HPDE6-E6E7 (cell line): Measurements from ENCODE around the gene STARD4.

ENCODE experiments used
- DNase-seq: peaks from one replicate; pipeline ENCODE4 v3.0.0; 2011; ENCODE audit warnings: missing footprints; ENCODE audit errors: extremely low spot score

The STARD4 gene, protein sequence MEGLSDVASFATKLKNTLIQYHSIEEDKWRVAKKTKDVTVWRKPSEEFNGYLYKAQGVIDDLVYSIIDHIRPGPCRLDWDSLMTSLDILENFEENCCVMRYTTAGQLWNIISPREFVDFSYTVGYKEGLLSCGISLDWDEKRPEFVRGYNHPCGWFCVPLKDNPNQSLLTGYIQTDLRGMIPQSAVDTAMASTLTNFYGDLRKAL

DNA sequence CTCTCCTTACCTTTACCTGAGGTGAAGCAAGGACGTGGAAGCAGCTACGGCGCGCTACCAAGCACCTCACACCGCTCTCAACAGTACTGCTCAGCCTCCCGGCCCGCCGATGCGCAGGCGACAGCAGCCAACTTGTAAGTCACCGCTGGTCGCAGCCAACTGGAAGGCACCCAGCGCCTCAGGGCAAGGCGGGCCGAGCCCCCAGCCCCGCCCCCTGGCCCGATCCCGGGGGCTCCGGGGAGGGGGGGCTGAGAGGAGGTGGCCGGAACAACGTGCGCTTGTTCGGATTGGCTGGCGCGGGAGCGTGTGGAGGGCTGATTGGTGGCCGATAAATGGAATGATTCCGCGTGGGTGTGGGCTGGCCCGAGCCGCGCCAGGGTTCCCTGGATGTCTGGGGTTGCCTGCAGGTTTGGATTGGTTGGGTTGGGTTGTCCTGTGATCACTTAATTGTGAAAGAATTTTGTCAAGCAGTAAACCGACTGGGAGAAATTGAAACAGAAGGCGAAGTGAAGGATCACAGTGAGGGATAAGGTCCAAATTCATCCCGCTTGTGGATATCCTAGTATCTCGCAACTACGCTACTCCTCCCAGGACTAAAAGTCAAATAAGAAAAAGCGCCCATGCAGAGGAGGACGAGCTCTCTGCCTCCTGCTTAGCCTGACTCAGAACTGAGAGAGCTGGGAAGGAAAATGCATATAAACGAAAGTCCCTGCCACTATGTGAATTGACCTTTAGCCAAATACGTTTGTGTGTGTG is at the start of gene STARD4:
Gene STARD4, minus strand, starts transcription at position 161 of the 756 bp plus-strand sequence. CDS start 5,102 bp downstream, outside the sequence.
- DNase-seq, result peak; percentile 90

DNA sequence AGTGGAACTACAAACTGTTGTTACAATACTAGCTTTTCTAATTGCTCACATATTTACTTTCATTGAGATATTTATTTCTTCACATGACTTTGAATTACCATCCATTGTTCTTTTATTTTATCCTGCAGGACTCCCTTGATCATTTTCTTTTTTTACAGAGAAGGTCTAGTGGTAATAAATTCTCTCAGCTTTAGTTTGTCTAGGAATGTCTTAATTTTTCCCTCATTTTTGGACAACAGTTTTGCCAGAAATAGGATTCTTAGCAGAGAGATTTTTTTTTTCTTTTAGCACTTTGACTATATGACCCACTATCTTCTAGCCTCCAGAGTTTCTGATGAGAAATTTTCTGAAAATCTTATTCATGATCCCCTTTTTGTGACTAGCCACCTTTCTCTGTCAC is 47.3 kb upstream of the STARD4 start:
- no peak for DNase-seq

DNA sequence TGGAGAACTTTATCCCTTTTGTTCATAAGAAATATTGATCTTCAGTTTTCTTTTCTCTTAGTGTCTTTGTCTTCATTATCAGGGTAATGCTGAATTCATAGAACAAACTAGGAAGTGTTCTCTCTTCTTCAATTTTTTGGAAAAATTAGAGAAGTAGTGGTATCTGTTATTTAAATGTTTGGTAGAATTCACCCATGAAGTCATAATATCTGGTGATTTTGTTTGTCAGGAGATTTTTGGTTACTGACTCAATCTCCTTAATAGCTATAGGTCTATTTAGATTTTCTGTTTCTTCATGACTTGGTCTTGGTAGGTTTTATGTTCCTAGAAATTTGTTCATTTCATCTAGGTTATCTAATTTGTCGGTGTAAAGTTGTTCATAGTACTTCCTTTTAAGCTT is 45.4 kb upstream of the STARD4 start:
- no peak for DNase-seq

DNA sequence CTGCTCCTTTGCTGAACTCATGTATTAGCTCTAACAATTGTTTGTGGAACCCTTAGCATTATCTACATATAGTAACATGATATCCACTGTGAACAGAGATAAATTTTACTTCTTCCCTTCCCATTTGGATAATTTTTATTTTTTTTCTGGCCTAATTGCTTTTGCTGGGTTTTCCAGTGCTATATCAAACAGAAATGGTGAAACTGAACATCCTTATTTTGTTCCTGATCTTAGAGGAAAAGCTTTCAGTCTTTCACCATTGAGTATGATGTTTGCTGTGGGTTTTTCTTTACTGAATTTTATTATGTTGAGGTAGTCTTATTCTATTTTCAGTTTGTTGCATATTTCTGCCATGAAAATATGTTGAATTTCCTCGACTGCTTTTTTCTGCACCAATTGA is 44.8 kb upstream of the STARD4 start:
- no peak for DNase-seq

DNA sequence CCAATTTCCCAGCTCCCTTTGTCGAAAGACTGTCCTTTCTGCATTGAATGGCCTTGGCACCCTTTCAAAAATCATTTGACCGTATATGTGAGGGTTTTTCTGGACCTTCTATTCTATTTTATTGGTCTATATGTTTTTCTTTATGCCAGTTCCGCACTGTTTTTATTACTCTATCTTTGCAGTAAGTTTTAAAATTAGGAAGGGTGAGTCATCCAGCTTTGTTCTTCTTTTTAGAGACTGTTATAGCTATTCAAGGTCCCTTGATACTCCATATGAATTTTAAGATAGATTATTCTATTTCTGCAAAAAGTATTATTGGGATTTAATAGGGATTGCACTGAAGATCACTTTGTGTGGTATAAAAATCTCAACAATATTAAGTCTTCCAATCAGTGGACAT is 44.2 kb upstream of the STARD4 start:
- DNase-seq, result no peak

DNA sequence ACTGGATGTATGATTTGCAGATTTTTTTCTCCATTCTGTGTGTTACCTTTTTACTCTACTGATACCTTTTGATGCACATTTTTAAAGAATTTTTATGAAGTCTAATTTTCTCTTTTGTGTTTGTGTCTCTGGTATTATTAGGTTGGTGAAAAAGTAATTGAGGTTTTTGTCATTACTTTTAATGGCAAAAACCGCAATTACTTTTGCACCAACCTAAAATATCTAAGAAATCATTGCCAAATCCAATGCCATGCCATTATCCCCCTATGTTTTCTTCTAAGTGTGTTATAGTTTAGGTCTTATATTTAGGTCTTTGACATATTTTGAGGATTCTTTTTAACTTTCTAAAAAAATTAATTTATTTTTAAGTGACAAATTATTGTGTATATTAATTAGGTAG is 43.4 kb upstream of the STARD4 start:
- DNase-seq, result no peak

DNA sequence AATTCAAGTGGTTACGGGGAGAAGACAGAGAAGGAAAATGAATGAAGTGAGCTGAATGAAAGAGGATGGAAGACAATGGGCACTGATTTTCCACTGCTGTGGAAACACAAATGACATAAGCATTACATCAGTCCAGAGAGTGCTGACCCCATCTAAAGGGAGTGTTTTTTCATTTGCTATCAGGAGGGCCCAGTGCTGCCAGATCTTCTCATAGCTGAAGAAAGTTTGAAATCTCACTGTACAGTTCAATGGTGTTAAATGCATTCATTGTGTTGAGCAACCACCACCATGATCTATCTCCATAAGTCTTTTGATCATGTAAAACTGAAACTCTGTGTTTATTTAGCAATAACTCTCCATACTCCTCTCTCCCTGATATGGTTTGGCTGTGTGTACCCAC is 41.5 kb upstream of the STARD4 start:
- no peak for DNase-seq

DNA sequence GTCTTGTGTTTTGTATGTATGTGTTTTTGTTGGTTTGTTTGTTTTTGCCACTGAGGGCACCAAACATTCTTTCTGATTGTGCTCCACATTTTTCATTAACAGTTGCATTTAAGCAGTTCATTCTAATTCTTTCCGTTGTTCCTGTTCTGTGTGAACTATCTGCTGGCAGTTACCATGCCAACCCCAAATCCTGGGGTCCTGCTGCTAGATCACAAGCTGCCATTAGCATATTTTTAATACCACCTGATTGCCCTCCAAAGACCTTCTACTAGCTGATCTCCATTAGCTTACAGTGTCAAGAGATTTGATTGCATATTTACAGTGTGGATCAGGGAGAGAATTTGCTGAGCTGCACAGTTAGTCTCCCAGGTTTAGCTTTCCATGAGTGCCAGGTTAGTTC is 40.6 kb upstream of the STARD4 start:
- DNase-seq, result no peak

DNA sequence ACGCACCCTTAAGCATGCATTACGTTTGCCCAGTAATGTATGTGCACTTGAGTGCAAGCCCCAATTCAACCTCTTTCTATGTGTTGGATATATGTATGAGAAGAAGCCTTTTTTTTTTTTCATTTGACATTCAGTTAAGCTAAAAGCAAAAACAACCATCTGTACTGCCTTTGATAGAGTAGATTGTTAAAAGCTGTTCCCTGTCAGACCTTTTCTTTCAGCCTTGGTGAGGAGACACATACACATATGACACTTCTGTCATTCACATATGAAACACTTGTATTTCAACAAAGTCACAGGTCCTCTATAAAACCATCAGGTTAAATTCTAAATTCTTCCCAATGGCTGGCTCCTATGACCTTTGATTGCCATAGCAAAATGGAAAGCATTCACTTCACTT is 40.2 kb upstream of the STARD4 start:
- no peak for DNase-seq

DNA sequence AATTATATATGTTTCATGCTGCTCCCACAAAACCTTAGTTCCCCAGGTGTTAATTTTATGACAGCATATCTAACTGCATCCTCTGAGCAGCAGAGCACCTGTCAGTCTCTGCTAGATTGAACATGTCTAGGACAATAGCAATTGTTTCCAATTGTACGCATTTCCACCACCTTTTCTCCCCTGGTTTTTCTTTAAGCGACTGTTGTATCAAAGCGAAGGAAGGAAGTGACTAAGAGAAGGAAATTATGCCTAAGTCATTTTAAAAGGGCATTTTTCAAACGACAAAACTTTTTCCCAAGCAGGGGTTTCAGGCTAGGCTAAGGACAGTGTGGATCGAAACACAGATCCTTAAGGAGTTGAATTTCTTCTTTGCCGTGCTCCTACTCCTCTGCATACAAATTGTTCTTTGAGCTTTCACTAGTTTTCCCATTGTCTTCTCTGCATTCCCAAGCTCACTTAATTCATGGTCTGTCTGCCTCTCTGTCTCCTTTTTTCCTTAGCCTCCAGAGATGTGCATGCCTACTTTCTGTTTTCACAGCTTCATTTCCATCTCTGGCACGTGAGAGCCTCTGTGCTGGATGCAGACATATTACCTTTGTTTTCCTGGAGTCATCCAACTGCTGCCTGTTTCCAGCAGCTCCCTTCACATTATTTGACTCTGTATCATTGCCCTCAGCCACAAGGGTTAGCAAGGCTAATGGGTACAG is 39.4 kb upstream of the STARD4 start:
- no peak for DNase-seq

DNA sequence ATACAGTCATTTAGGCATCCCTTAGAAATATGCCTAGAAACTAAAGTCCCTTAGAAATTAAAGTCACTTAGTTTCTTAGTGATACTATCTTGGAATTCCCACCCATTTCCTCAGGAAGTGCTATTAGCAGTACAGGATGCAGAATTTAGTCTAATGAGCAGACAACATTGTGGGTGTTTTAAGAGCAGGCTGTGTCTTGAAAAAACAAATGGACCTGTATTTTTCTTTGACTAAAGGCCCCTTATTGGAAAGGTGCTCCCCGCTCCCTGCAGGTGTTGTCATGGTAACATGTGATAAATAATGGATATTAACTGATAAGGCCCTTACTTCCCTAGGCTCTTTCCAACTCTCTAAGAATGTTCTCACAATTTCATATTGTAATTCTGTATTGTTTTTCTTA is 38.8 kb upstream of the STARD4 start:
- no peak for DNase-seq

DNA sequence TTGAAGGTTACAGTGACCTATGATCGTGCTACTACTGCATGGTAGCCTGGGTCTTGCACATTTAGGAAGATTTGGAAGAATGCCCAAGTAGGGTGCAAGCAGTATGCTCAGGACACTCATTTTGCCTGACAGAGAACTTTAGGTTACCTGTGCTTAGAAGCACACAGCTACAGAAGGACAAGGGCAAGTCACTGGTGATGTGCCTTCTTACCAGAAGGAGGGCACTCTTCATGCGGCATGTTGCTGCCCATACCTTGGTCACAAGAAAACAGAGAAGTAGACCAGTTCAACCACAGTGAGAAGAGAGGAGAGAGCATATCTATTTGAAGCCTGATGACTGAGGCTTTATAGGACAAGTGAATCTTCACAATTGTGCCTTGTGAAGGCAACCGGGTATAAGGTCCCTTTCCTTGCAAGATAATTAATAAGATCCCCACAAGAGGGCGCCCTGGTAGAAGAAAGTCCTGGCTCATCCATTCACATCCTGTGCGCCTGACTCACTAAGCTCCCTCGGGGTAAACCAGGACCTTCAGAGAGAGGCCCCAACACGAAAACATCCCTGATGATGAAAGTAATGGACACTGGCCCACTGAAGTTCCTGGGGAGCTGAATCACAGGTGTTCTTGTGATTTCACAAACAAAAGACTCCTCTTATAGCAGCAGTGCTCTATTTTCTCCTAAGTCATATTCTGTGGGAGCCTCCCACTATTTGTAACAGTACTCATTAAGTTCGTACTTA is 38.1 kb upstream of the STARD4 start:
- peak; percentile 98 for DNase-seq

DNA sequence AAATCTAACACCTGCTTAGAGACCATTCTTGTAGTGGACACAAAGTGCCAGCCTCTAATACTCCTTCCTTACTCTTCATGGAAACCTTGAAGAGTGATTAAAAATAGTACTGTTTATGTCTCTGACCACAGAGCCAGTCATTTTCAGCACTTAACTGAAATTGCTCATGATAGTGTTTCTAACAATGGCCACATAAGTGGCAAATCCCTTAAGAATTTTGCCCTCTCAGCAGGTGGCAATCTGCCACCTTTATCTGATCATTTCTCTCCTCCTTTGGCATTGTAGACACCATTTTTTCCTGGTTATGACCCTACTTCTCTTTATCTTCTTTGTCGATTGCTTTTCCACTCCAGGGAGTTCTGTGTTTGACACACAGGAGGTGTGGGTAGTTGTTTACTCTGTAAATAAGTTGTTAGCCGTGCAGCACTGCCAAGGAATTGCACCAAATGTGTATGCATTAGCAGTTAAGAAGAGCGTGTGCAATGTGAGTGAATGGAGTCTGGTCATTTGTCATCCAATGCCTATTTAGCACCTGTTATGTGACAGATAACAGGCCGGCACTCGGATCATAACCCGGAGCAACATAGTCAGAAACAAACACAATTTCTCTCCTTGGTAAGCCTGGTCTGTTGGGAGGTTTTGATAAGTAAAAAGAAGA is 36.8 kb upstream of the STARD4 start:
- no peak for DNase-seq

DNA sequence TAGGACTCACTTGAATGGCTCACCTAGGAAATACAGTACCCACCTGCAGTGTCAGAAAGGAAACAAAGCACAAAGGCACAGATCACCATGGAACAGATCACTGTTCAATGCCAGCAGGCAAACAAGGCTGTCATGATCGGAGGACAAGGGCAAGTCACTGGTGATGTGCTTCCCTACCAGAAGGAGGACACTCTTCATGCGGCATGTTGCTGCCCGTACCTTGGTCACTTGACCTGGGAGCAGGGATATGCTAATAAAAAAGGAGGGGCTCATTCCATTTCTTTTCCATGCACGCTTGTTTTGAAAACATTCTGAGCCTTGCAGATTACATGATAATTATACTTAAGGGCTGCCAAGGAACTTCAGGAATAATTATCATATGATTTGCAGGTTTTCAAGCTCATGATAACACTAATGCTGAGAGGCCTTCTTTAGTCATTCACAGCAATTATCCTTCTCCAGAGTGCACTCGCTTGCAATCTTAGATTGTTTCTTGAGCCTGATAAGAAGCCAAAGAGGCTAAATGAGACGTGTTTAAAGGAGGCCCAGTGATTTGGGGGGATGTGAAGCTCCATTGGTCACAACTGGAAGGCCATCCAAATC is 36.1 kb upstream of the STARD4 start:
- no peak for DNase-seq

DNA sequence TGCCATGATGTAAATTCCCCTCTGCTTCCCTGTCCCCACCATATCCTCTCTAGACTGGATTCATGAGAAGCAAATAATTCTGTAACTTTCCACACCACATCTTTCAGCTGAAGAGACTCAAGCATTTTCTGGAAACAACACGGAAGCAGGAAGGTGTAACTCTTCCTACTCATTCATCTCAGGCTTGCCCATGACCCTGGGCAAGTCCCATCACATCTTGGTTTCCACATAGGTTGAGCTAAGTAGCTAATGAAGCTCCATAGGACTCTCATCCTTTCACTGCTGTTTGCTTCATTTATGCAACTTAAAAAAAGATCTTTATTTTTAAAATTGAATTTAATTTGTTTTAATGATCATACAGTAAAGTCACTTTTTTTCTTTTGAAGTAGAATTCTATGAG is 32.7 kb upstream of the STARD4 start:
- no peak for DNase-seq

DNA sequence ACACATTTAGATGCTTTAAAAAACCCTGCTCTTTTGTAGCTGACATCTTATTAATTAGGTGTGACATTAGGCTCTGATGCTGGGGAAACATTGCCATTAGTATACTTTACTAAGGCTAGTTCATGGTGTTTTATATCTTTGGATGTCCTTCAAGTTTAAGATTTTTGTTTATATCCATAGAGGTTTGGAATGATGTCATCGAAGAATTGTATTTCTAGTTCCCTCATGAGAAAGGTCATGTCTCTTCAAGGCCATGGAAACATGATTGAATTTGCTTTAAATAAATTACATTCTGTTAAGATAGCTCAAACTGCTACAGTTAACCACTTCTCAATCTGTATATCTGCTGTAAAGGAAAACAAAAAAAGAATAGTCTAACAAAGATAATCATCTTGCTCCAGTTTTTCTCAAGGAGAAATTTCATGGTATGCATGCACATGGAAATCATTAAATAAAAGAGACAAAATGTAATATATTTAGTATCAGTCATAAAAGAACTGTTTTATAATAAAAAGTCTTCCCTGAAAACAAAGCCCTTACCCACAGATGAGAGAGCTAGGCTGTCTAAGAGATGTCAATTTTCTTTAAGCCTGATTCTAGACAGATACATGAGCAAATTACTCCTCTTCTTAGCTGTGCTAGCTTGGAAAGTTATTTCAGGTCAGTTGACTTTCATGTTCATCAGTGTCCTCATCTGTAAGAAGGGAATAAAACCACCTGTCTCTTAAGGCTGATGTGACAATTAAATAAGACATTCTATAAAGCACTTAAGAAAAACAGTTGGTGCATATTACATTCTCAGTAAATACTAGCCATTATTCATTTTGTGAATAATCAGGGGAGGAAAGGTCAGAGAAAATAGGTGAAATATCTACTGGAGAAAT is 25.0 kb upstream of the STARD4 start:
- no peak for DNase-seq

DNA sequence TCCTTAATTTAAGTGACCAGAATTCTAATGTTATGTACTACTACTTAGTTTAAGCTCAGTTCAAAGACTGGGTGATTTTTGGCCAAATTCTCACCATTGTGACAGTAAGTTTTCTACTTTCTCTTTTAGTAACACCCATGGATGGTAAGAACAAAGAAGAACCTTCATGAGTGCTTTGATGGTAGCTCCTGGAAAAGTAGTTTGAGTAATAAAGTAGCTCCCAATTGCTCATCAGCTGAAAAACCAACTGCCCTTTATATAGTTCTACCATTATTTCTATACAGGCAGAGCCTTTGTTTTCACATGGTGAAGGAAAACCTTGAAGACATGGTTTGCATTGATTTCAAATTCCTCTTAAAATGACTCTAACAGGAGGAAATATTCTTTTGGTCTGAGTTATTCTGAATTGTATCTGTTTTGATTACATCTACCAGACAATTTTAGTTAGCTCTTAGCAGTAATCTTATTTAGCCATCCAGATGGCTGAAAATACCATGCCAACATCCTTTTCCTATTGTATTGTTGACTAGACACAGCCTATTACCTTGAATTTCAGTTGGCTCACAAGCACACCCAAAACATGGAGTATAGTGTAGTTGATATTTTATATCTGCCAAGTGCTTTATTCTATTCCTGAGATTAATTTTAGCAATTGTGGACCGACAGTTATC is 23.7 kb upstream of the STARD4 start:
- no peak for DNase-seq

DNA sequence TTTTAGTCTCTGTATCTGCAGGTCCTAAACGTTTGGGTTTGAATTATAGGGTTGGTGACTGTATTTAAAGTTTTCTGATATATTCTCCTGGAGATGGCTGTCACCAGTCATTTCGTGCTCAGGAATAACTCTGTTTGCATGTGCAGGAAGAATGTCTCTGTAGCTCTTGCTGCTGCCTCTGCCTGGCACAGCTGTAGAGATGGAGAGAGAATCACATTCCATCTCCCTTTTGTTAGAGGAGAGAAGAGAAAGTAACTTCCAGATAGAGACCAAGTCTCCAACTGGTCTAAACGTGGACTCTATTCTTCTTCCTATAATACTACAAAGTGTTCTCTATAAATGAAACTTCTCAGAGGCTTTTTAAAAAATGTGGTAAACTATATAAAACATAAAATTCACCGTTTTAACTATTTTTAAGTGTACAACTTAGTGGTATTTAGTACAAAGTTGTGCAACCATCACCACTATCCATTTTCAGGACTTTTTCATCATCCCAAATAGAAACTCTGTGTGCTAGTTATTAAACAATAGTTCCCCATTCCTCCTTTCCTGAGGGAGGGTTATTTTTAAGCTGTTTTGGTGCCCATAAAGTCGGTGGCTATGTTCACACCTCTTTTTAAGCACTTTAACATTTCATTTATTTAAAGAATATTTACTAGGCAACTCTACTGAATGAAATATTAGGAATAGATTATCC is 20.7 kb upstream of the STARD4 start:
- DNase-seq, result no peak

DNA sequence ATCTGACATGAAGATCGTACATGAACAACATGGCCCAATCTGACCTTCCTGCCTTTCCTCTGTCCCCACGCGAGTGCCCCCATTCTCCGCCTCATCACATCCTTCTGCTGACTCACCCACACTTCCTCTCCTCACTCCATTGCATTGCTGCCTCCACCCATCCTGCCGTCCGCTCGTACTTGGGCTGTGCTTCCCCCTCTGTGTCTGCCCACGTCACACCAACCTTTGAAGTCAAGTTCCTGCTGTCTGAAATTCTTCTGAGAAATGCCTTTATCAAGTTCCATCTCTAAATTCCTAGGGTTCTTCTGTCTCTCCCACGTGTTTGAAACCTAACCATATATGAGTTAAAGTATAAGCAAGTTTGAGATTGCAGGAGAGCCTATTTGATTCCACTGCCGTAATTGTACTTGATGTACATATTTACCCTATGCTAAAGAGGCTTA is 18.0 kb upstream of the STARD4 start:
- DNase-seq, result peak; percentile 48
